ENCODE results near the gene THOC7.

The THOC7 gene

DNA sequence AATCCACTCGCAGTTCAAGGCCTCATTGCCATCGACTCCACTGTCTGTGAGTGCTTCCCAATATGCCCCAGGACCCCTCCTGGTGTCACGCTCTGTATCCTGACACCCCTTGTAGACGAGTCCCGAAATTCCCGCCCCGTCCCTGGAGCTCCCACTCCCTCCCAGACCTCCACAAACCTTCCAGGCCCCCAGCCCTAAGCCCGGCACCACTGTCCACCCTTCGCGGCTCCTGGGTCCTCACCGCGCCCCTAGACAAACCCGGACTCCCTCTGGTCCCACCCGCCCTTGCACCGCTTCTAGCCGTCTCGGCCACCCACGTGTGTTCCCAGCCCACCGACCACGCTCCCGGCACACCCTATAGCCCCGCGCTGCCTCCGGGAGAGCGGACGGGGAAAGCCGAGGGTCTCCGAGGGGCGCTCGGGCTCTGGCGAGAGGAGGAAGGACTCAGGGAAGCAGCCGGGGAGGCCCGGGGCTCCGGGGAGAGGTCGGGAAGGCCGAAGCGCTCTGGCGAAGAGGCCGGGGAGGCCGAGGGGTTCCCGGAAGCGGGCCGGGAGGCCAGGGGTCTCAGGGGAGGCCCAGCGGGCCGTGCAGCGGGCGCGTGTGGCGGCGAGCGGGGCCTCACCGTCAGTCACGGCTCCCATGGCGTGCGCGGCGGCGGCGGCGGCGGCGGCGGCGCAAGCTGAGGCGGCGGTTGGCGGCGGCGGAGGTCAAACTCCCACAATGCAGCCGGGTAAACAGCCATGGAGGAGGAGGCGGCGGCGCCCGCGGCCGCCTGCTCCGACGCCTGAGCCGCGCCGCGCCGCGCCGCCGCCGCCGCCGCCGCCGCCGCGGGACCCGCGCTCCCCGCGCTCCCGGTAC is at the start of gene THOC7, which contains the start of gene ATXN7:
TSS of gene THOC7 (minus strand) at position 656 of the 858 bp plus-strand sequence. CDS start at position 641, 15 bp downstream.
TSS of gene ATXN7 (plus strand) at position 718 of the 858 bp plus-strand sequence. CDS start 48,732 bp downstream, outside the sequence.
- no peaks in the 10 kb centered on the region for H3K27me3 ChIP-seq
- H3K27ac ChIP-seq, result peak within 1 kb of the TSS; percentile 95
- peaks cover 25% of the 10 kb centered on the region in 2 experiments for H3K4me1 ChIP-seq (ENCODE audit: control insufficient read depth in 1 of 2, insufficient read depth in 1 of 2, low read depth in 1 of 2, low read length in 1 of 2)
- H3K4me3 ChIP-seq (ENCODE audit: low read depth in 1 of 2, low read length in 1 of 2), result peak within 1 kb of the TSS; percentile 68 to 89
- H3K36me3 ChIP-seq, result peaks cover 7% of the 10 kb centered on the region
- no peaks in the 10 kb centered on the region for H3K9me3 ChIP-seq
- TF ChIP-seq, protein P1, sequence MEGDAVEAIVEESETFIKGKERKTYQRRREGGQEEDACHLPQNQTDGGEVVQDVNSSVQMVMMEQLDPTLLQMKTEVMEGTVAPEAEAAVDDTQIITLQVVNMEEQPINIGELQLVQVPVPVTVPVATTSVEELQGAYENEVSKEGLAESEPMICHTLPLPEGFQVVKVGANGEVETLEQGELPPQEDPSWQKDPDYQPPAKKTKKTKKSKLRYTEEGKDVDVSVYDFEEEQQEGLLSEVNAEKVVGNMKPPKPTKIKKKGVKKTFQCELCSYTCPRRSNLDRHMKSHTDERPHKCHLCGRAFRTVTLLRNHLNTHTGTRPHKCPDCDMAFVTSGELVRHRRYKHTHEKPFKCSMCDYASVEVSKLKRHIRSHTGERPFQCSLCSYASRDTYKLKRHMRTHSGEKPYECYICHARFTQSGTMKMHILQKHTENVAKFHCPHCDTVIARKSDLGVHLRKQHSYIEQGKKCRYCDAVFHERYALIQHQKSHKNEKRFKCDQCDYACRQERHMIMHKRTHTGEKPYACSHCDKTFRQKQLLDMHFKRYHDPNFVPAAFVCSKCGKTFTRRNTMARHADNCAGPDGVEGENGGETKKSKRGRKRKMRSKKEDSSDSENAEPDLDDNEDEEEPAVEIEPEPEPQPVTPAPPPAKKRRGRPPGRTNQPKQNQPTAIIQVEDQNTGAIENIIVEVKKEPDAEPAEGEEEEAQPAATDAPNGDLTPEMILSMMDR (IDR thresholded peaks at IDR 0.05), result no peak

DNA sequence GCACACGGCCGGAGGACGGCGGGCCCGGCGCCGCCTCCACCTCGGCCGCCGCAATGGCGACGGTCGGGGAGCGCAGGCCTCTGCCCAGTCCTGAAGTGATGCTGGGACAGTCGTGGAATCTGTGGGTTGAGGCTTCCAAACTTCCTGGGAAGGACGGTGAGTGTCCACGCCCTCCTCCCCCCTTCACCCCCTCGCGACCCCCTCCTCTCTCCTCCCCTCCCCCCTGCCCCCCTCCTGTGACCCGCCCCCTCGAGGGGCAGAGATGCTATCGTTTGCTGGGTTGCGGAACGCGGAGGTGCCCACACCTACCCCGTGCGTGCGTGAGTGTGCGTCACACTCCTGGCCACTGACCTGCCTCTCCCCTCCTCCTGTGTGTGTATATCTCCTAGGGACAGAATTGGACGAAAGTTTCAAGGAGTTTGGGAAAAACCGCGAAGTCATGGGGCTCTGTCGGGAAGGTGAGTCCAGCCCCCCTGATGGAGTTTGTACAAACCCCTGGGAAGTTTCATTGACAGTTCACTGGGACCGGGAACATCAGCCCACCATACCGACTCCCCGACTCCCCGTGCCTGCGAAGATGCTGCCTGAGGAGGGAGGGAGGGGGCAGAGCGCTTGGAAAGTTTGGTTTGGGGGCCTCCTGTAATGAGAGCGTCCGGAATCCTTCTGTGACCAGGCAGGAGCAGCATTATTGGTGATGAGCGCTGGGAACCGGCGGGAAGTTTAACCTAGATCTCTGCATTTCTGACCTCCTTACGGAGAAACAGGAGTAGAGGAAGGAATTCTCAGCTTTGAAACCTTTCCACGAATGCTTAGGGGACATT is 49.4 kb upstream of the THOC7 start:
- Histone ChIP-seq H3K9me3 (no peaks in the 10 kb centered on the region), H3K36me3 (peaks cover 32% of the 10 kb centered on the region), H3K4me1 (ENCODE audit: control insufficient read depth in 1 of 2, insufficient read depth in 1 of 2, low read depth in 1 of 2, low read length in 1 of 2) (peaks cover 38 to 44% of the 10 kb centered on the region in 2 experiments), H3K27ac (peak overlapping the region; percentile 98), H3K4me3 (ENCODE audit: low read depth in 1 of 2, low read length in 1 of 2) (peak overlapping the region; percentile 65 to 80), H3K27me3 (no peaks in the 10 kb centered on the region)
- TF ChIP-seq, protein P1 (IDR thresholded peaks at IDR 0.05), result no peak

DNA sequence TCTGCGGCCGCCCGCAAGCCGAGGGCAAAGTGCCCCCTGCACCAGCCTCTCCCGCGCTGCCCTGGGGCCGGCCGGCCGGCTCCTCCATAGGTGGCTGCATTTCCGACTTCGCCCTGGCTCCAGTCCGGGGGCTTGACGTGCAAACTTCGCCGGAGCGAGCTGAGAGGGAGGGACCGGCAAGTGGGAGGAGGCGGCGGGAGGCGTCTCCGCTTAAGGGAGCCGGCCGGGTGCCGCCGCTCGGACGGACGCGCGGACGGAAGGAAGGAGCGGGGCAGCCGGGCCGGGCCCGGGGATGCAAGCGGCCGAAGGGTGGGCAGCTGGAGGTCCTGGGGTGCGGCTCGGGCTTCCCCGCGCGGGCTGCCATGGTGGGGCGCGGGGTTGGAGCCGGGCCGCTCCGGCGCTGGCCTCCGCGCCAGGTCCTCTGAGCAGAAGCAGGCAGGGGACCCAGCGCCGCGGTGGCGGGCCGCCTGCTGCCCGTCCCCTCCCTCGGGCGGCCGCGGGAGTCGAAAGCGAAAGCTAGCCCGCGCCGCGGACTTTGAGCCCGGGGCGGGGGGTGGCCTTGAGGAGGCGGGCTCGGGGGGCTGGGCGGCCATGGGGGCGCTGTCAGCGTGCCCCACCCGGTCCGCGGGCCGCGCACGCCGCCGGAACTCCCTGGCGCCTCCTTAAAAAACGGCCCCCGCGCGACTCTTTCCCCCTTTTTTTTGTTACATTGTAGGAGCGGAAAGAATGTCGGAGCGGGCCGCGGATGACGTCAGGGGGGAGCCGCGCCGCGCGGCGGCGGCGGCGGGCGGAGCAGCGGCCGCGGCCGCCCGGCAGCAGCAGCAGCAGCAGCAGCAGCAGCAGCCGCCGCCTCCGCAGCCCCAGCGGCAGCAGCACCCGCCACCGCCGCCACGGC is 48.5 kb upstream of the THOC7 start, which contains the start of gene SCAANT1:
TSS of gene SCAANT1 (minus strand) at position 511 of the 895 bp plus-strand sequence.
- H3K27me3 ChIP-seq, result no peaks in the 10 kb centered on the region
- TF ChIP-seq, protein P1 (IDR thresholded peaks at IDR 0.05), result peak; percentile 33
- peaks cover 24% of the 10 kb centered on the region for H3K36me3 ChIP-seq
- peaks cover 38 to 44% of the 10 kb centered on the region in 2 experiments for H3K4me1 ChIP-seq (ENCODE audit: control insufficient read depth in 1 of 2, insufficient read depth in 1 of 2, low read depth in 1 of 2, low read length in 1 of 2)
- H3K4me3 ChIP-seq (ENCODE audit: low read depth in 1 of 2, low read length in 1 of 2), result peak within 1 kb of the TSS; percentile 65 to 80
- H3K27ac ChIP-seq, result peak within 1 kb of the TSS; percentile 98
- H3K9me3 ChIP-seq, result no peaks in the 10 kb centered on the region

DNA sequence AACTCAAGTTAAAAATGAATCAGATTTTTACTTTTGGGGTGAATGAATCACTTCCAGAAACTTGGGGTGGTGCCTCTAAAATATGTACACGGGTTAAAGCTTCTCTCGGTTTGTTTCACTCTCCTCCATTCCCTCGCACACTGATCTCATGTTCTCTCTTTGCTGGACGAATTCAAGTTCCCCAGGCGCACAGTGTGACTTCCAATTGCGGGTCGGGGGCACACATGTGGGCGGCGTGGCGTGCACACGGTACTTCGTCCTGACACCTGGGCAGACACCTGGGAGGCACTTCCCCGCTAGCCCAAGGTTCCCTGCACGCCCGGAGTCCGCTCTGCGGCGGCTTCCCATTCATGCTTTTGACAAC is 47.9 kb upstream of the THOC7 start:
- peak overlapping the region; percentile 65 to 80 for H3K4me3 ChIP-seq (ENCODE audit: low read depth in 1 of 2, low read length in 1 of 2)
- peaks cover 38 to 44% of the 10 kb centered on the region in 2 experiments for H3K4me1 ChIP-seq (ENCODE audit: control insufficient read depth in 1 of 2, insufficient read depth in 1 of 2, low read depth in 1 of 2, low read length in 1 of 2)
- H3K27me3 ChIP-seq, result no peaks in the 10 kb centered on the region
- no peaks in the 10 kb centered on the region for H3K9me3 ChIP-seq
- TF ChIP-seq, protein P1 (IDR thresholded peaks at IDR 0.05), result no peak
- peak overlapping the region; percentile 98 for H3K27ac ChIP-seq
- peaks cover 18% of the 10 kb centered on the region for H3K36me3 ChIP-seq

DNA sequence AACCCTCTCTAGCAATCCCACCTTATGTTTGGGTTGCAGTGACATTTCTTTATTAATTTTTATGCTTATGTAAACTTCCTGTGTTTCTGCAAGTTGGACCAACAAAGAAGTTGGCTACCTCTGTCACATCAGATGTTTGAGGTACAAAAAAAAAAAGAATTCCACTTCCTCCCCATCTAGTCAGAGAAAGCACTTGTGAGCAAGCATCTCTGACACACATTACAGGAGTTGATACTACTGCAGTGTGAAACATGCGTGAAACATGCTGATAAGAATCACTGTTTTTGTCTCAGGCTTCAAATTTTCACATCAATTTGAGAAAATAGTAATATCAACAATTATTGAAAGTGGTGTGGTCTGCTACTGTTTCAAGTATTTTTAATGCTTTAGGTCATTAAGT is 47.3 kb upstream of the THOC7 start:
- Histone ChIP-seq H3K36me3 (peaks cover 12% of the 10 kb centered on the region), H3K4me1 (ENCODE audit: control insufficient read depth in 1 of 2, insufficient read depth in 1 of 2, low read depth in 1 of 2, low read length in 1 of 2) (peaks cover 40 to 48% of the 10 kb centered on the region in 2 experiments), H3K27ac (peak overlapping the region; percentile 98), H3K9me3 (no peaks in the 10 kb centered on the region), H3K27me3 (no peaks in the 10 kb centered on the region), H3K4me3 (ENCODE audit: low read depth in 1 of 2, low read length in 1 of 2) (peak overlapping the region; percentile 65 to 80)
- TF ChIP-seq, protein P1 (IDR thresholded peaks at IDR 0.05), result no peak
